HG02870 (cell line): Measurements from ENCODE around the gene GTF3A.

Source experiments
- ATAC-seq: cut with Tn5 transposase; IDR thresholded peaks from one replicate; pipeline ENCODE4 v1.9.1; 2021; ENCODE audit warnings: mild to moderate bottlenecking, moderate library complexity; ENCODE audit not compliant: unreplicated experiment

Gene GTF3A

DNA sequence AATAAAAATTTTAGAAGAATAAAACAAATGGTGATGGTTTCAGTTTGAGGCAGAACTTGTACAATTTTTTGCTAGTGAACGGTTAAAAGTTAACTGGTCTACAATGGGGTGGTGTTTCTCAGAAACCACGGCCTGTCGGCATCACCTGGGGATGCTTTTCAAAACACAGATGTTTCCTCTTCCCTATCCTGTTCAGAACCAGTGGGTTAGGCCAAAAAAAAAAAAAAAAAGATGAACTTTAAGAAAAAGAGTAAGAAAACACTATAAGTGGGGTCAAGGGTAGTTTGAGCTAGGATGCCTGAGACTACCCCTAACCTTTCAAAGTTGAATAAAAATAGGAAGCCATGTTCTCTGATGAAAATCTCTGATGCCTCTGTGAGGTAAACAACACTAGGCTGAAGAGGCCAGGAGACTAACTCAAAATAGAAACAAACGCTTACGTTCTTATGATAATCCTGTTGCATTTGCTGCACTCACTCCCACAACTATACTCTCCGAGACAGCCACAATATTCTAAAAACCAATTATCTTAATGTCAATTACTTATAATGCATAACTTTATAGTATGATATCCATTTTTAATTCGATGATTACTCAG, 22.7 kb downstream of the GTF3A start:
- ATAC-seq, result no peak

DNA sequence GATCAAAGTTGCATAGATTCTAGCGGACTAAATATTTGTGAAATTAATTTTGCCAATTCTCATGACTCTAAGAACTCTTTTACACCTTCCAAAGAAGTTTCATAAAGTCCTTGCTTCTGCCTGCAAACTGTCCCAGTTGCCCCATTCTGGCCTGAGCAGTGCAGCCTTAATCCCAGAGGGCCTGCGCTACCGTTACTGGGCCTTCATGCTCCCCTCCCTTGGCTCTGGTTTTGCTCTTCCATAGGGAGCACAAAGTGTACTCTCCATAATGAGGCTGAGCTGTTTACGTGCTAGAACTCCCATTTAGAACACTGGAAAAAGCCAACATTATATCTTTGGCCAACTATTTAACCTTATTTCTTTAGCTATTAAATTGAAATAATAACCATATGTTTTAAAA, 23.9 kb downstream of the GTF3A start:
- ATAC-seq, result no peak

DNA sequence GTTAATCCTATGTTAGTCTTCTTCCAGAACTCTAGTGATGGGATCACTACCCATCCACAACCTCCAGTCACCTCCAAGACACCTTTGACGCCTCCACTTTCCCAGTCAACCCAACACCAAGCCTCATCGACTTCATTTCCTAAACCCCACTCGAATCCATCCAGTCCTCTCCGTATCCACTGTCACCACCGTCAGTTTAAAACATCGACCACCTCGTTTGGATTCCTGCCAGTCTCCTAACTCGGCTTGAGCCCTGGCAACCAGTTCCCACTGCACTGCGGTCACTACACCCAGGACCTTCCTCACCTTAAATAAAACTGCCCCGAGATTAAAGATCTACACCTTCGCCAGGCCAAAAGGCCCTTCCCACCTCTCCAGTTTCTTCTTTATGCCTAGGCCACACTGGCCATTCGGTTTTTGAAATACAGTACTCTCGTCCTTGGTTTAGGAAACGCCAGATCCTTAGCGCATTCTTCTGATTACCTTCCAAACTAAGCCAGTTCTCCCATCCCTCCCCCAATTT, 24.7 kb downstream of the GTF3A start:
- ATAC-seq, result no peak

DNA sequence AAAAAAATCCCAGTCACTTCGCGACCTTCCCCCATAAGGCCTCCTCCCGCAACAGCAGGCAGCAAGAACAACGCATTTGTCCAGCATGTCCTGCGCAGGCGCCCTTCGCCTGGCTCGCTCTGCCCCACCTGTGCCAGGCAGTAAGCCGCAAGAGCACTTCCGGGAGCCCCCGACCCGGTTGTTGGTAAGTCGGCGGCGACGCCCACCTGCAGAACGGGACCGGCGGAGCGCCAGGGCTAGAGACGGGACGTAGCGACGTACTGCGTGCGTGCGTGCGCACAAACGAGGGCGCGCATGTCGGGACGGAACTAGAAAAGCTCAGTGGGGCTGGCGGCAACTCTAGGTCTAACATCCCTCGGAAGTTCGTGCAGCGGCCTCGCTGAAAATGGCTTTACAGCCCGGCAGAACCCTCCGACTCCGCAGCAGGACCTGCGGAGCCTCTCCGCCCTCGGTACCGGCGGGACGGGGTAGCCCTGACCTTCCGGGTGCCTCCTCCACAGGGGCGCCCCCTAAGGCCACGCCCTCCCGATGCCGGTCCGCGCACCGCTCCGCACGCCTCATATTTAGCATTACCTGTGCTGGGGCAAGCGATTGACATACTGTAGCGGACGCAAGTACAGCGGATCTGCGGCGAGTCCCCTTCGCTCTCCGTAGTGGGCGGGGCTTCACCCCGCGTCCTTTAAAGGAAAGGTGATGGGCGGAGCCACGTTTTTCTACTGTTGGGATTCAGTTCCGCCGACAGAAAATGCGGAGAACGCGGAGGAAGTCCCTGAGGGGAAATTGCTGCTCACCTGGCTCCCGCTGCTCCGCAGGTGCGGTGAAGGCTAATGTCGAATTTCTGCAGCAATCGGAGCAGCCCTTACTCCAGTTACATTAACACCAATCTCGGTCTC, 25.8 kb downstream of the GTF3A start, which contains the start of gene MTIF3:
Gene MTIF3 (minus strand): TSS at position 629 of the 893 bp plus-strand sequence. CDS start 10,116 bp downstream, outside the sequence.
- peak; percentile 81 for ATAC-seq

DNA sequence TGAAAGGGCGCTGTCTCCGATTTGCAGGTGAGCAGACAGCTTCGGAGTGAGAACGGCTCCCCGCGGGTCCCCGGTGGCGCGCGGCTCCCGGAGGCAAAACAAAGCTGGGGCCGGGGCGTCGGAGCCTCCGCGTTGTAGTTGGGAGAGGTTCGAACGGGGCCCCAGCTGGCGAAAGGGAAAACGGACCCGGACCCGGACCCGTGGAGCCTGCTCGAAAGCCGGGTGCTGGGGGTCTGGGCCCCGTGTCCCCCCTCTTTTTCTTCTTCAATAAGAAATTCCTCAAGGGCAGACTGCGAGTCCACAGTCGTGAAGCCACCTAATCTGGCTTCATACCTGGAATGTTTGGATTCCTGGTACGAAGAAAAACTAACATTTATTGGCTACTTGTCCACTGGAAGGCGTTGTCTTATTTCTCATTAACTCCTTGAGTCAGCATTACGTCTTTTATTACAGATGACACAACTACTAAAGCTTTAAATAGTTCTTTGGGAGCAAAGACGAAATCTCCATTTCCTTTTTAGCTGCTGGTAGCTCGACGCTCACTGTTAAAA, 26.6 kb downstream of the GTF3A start:
- no peak for ATAC-seq

DNA sequence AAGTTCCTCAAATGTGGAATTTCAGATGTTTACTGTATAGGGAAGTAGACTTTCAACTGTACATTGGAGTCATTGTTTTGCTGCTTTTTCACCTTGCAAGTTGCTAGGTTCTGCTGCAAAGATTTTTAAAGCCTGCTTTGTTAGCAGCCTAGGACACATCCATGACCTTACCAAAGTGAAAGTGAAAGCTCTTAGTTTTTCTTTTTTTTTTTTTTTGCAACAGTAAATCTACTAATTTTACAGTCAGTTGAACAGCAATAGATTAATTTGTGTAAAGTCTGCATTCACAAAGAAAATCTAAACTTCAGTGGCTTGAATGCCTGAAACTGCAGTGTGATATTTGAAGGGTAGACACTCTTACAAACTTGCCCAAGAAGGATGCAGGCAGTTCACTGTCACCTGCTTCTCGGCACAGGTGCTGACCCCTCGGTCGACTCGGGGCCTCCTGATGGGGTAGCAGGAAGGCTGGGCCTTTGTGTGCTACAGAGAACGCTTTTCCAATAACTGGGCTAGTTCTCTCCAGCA, 31.0 kb downstream of the GTF3A start:
- no peak for ATAC-seq

DNA sequence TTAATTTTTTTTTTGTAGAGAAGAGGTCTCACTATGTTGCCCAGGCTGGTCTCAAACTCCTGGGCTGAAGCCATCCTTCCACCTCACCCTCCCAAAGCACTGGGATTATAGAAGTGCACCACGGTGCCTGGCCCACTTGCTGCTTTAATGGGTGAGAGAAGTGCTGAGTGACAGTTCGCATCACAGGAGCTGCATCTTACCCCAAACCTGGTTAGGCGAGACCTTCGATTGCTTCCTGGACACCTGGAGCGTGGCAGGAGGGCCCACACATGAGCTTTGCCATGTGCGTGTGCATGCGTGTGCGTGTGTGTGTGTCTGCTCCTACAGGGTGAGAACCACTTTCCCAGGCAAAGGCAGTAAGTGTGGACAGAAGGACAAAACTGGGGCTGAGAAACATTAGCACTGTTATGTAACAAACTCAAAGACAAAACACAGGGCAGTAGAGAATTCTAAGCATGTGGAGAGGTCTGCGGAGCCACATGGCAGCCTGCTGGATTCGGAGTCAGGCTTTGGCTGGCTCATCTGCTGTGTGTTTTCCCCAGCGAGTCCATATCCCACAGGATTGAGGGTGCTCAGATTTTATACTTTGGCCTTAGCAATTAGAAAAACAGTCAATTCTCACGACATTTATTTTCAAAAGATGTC, 37.6 kb downstream of the GTF3A start:
- no peak for ATAC-seq

DNA sequence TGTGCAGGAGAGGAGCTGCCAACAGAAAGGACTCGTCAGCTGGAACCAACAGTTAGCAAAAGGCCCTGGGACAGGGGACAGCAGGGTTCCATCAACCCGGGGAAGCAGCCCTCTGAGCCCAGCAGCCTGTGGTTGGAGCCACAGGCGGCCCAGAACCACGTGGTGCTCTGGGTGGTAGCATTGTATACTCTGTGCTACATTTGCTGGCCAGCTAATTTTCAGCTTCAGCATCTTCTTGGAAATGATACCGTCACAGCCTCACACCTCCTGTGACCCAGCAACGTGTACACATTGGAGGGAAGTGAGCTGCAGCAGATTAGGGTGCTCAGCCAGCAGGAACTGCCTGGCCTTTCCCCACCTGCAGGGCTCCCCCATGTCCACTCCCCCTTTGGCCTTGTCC, 39.1 kb downstream of the GTF3A start:
- no peak for ATAC-seq

DNA sequence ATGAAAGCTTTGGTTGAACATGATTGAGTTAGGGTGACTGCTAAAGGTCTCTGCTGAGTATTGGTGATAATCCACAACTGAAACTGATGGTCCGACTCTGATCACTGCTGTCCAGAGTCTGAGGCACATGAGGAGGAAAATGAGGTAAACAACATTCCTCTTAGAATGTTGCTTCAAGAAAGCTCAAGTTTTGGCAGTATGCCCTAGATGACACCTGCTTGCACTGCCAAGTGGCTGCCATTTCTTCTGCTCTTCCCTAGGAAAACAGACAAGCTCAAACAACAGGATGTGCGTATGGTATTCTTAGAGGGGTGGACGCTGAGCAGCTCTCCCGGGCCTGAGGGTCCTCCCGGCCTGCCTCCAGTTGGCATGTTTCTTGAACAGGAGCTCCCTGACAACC, 41.2 kb downstream of the GTF3A start:
- no peak for ATAC-seq

DNA sequence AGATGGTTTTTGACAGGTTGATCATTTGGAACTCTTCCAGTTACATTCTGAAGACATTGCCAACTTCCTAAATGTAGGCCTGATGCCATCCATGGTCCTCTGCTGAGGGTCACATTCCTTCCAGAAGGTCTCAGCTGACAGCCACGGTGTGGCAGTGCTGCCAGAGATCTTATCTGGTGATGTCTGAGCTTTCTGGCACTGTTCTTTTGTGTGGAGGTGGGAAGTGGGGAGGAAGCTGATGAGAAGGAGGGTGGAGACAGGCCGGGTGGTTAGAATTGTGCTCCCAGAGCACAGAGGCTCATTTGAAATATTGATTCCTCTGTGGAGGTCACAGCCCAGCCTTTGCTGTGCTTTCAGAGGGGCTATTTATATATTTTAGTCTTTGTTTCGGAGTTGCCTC, 42.1 kb downstream of the GTF3A start:
- no peak for ATAC-seq

DNA sequence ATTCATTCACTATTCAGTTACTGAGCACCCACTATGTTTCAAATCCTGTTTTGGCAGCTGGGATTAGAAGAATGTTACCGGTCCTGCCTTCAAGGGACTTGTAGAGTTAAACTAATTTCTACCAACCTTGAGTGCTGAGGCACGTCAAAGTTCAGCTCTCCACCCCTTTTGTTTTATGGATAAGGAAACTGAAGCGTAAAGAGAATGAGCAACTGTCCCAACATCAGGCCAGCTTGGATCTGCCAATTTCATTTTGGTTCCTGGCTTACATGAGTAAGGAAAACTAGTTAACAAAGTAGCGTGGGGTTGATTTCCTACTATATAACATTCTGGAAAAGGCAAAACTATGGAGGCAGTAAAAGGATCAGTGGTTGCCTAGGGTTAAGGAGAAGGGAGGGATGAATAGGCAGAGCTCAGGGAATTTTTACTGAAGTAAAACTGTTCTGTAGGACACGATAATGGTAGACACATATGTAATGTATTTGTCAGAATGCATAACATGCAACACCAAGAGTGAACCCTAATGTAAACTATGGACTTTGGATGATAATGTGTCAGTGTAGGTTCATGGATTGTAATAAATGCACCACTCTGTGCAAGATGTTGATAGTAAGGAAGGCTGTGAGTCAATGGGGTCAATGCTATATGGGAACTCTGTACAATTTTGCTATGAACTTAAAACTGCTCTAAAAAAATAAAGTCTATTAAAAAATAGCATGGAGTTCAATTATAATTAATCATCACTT, 45.8 kb downstream of the GTF3A start:
- no peak for ATAC-seq

DNA sequence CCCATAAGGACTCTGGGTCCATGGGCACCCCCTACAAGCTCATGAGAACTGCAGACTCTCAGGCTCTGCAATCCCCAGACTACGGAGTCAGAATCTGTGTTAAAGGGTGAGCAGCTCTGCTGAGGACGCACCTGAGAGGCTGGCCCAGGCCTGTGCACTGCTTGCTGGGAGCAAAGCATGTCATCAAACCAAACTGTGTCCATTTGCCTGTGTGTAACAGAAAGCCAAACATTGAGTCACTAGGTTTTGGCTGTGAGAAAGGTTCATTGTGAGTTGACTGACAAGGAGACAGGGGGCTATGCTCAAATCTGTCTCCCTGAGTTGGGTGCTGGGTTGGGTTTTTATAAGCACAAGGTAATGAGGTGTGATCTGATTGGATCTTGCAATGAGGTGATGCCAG, 48.0 kb downstream of the GTF3A start:
- no peak for ATAC-seq

DNA sequence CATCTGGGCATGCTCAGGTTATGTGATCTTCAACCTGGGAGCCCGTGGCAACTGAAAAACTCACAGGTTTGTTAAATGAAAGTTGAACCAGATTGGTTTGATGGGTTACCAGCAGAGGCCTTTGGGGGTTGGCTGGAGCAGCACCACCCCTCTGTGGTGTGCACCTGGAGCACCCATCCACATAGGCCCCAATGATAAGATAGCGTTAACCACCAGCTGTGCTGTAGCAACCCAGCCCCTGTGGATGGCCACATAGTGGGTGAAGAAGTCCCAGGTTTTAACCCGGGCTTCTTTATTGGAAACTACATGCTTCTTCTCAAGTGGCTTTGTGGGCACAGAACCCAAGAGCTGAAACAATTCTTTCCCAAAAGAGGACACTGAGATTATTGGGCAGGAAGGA, 48.5 kb downstream of the GTF3A start:
- ATAC-seq, result no peak

DNA sequence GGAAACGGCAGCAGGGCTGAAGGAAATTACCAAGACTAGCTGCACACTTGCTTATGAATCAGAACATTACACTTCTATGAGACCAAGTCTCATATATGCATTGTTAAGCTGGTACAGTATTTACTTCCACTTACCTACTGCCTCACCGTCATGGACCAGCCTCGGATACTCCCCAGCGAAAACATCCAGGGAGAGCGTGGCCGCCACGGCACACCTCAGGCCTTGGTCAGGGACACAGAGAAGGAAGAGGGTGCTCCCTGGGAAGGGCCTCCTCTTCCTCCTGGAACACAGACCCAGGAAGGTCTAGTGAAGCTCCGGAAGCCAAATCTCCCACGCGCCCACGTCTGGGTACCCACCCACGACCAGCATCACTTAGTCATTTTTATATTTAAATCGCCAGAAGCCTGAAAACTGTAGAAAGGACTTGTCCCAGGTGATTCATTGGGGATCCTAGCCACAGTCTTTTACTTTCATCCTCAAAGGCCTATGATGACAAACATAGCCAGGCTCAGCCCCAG, 50.4 kb downstream of the GTF3A start:
- ATAC-seq, result no peak

DNA sequence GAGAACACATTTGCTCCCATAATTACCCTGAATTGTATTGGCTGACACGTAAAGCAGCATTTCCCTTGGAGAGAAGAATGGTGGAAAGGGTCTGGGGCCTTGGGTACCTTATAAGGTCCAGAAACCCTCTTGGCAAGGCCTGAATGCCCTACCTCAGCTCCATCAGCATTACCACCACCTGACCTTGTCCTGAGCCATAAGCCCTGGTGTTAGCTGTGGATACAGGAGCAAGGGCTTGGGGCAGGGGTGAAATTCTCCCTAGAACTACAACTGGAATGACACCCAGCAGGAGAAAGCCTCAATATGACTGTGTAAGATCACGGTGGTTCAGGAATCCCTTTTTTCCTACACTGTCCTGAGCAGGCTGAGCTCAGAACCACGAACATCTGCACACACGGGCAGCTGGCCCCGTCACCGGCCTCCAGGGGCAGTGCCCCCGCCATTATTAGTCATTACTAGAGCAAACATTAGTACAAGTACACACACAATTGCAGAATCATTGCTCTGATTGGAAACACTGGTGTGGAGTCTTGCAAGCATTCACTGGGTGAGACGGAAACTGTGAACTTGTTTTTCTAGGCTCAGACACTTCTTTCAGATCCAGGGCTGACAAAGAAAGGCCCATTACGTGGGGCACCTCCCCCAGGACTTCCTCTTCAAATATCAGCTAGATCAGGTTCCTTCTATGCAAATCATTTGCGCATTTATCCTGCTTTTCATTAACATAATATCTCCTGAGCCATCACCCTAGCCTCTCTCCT, 52.7 kb downstream of the GTF3A start:
- ATAC-seq, result peak; percentile 64

DNA sequence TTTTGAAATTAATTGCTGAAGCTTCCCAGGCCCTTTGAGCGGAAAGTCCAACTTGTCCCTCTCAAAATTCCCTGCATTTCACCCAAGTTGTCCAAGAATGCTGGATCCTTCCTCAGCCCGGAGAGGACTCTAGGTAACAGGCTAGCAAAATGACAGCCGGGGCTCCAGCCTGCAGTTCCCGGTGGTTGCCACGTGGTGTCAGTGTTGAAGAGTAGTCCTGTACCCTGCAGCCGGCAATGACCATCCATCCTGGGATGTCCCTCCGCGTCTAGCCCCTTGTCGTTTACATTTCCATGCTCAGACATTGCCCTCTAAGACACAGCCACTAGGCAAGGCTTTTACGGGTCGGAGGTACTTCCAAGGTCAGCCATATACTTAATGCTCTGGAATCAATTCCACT, 57.3 kb downstream of the GTF3A start:
- ATAC-seq, result no peak

DNA sequence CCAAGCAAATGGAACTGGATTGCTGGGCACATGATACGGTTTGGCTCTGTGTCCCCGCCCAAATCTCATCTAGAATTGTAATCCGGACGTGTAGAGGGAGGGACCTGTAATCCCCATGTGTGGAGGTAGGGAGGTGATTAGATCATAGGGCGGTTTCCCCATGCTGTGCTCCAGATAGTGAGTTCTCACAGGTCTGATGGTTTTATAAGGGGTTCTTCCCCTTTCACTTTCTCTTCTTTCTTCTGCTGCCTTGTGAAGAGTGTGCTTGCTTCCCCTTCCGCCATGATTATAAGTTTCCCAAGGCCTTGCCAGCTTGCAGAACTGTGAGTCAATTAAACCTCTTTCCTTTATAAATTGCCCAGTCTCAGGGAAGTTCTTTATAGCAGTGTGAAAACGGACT, 58.6 kb downstream of the GTF3A start:
- ATAC-seq, result peak; percentile 97

DNA sequence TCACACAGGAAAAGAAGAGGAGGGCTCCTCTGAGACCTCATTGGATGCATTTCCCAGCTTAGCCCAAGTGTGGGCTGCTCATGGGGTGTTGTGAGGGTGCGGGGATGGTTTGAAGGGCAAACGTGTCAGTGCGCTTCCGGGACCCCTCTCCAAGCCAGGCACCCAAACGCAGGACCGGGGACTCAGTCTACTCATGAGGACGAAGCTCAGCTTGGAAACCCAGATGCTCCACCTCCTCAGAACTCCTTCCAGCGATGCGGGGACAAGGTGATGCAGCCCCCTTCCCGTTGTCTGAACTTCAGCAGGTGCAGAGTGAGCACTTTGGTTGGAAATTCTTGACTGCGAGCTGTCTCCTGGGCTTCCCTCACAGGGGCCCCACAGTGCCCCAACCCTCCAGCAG, 59.0 kb downstream of the GTF3A start:
- no peak for ATAC-seq
